Jurkat, Clone E6-1 (cell line): ENCODE measurements around the gene TCIRG1.
A peak's percentile ranks its signal among the peaks of the same experiment; 100 is the strongest.

ENCODE experiments used
- DNase-seq: peaks from one replicate; pipeline ENCODE4 v3.0.0-alpha.2; 2011; ENCODE audit warnings: low read depth, low spot score
- H3K4me3 ChIP-seq: 2 replicates; pipeline ENCODE4 v1.5.1; 2011; ENCODE audit warnings: mild to moderate bottlenecking, low read length, control low read depth, moderate library complexity

Gene TCIRG1

GRCh38 chr11:68003846-68004550, 34.8 kb upstream of the TCIRG1 start, which contains the start of gene UNC93B1:
TSS of gene UNC93B1 (minus strand) at chr11:68004097. CDS start at chr11:68004043, 54 bp downstream.
- peak; percentile 56 for DNase-seq
- peak within 1 kb of the TSS; percentile 53 for H3K4me3 ChIP-seq

- DNase-seq: no peak
Observed at GRCh38 chr11:68004551-68005335, 34.1 kb upstream of the TCIRG1 start.

GRCh38 chr11:68006606-68007166, 32.1 kb upstream of the TCIRG1 start:
- H3K4me3 ChIP-seq: no peak overlapping the region
- DNase-seq: no peak

More at GRCh38 chr11:68004551-68005335, 34.1 kb upstream of the TCIRG1 start:
- H3K4me3 ChIP-seq: peak overlapping the region; percentile 53

GRCh38 chr11:68007498-68008380, 31.1 kb upstream of the TCIRG1 start:
- no peak overlapping the region for H3K4me3 ChIP-seq
- no peak for DNase-seq

GRCh38 chr11:68008381-68009337, 30.2 kb upstream of the TCIRG1 start:
- H3K4me3 ChIP-seq: no peak overlapping the region
- no peak for DNase-seq

GRCh38 chr11:68009391-68010089, 29.3 kb upstream of the TCIRG1 start:
- H3K4me3 ChIP-seq: no peak overlapping the region
- DNase-seq: no peak

GRCh38 chr11:68010090-68011041, 28.5 kb upstream of the TCIRG1 start, which contains the start of gene ALDH3B1:
TSS of gene ALDH3B1 (plus strand) at chr11:68010327. CDS start at chr11:68015298, 4,971 bp downstream.
- H3K4me3 ChIP-seq: no peak within 1 kb of the TSS
- DNase-seq: no peak

- no peak for DNase-seq
- no peak overlapping the region for H3K4me3 ChIP-seq
Observed at GRCh38 chr11:68011051-68011943, 27.5 kb upstream of the TCIRG1 start.

- DNase-seq: no peak
- no peak overlapping the region for H3K4me3 ChIP-seq
Observed at GRCh38 chr11:68012044-68012842, 26.6 kb upstream of the TCIRG1 start.

- DNase-seq: no peak
- no peak overlapping the region for H3K4me3 ChIP-seq
Observed at GRCh38 chr11:68012843-68013610, 25.8 kb upstream of the TCIRG1 start.

GRCh38 chr11:68013611-68014156, 25.1 kb upstream of the TCIRG1 start:
- no peak for DNase-seq
- H3K4me3 ChIP-seq: no peak overlapping the region

- DNase-seq: no peak
- H3K4me3 ChIP-seq: no peak overlapping the region
Observed at GRCh38 chr11:68014157-68014946, 24.5 kb upstream of the TCIRG1 start.

GRCh38 chr11:68014947-68015447, 23.8 kb upstream of the TCIRG1 start:
- no peak overlapping the region for H3K4me3 ChIP-seq
- DNase-seq: no peak
